MCF 10A (cell line): ENCODE measurements around the gene ADAP1. TPM values are rescaled to one million over a fixed set of nuclear protein-coding genes. Genes with fewer than 3 reads are reported as not detected.

ENCODE experiments used
- BruUV-seq: library from RNA; stranded (reverse); fragments of 400-500 nt; replicated peaks from 2 replicates; lab custom pipeline; 2021; lab: Mats Ljungman, UMichigan
- CTCF ChIA-PET: fragments of 300-600 bp; sonication (Branson Sonifier 250); formaldehyde crosslinking; extraction: SDS; loops from one replicate; lab custom pipeline; 2021; ENCODE audit warnings: antibody characterized with exemption, inconsistent platforms; lab: Yijun Ruan, JAX
- POLR2A ChIA-PET: fragments of 300-600, 350-650 bp; sonication (Branson Sonifier 250); formaldehyde crosslinking; extraction: SDS; loops from one replicate; lab custom pipeline; 2020; ENCODE audit warnings: antibody characterized with exemption, inconsistent platforms; lab: Yijun Ruan, JAX
- DNase-seq: peaks from one replicate; pipeline ENCODE4 v3.0.0-alpha.2; 2018; ENCODE audit not compliant: unreplicated experiment
- H3K27ac Mint-ChIP-seq: one replicate; pipeline ENCODE4 v1.8.0; 2022; ENCODE audit warnings: mild to moderate bottlenecking, low read depth, mixed read lengths; ENCODE audit not compliant: unreplicated experiment
- H3K27me3 Mint-ChIP-seq: one replicate; pipeline ENCODE4 v1.8.0; 2022; ENCODE audit warnings: mixed read lengths; ENCODE audit not compliant: insufficient read depth, unreplicated experiment
- H3K36me3 Mint-ChIP-seq: one replicate; pipeline ENCODE4 v1.8.0; 2022; ENCODE audit warnings: mild to moderate bottlenecking, moderate library complexity, mixed read lengths; ENCODE audit not compliant: insufficient read depth, unreplicated experiment
- H3K4me1 Mint-ChIP-seq: one replicate; pipeline ENCODE4 v1.8.0; 2022; ENCODE audit warnings: mixed read lengths; ENCODE audit not compliant: insufficient read depth, unreplicated experiment
- H3K4me3 Mint-ChIP-seq: one replicate; pipeline ENCODE4 v1.8.0; 2022; ENCODE audit warnings: mild to moderate bottlenecking, moderate library complexity, mixed read lengths; ENCODE audit not compliant: unreplicated experiment
- H3K9me3 Mint-ChIP-seq: one replicate; pipeline ENCODE4 v1.8.0; 2022; ENCODE audit warnings: mixed read lengths; ENCODE audit not compliant: unreplicated experiment
- CTCF ChIP-seq: fragments of 200-600 bp; IDR thresholded peaks from one replicate; pipeline ENCODE4 v1.8.0; 2022; ENCODE audit warnings: antibody characterized with exemption, mild to moderate bottlenecking; ENCODE audit not compliant: unreplicated experiment
- intact Hi-C: fragments of 100-400 bp; cut with micrococcal nuclease; formaldehyde crosslinking; loops from 2 replicates; pipeline ENCODE4 v1.14.1; 2022
- total RNA-seq: library from RNA; stranded (reverse); gene quantifications from 2 replicates; pipeline ENCODE4 v1.2.3, GENCODE V29; 2022

ADAP1 gene
- total RNA-seq, 1 experiment from 2014 or later = 7.0 TPM

DNA sequence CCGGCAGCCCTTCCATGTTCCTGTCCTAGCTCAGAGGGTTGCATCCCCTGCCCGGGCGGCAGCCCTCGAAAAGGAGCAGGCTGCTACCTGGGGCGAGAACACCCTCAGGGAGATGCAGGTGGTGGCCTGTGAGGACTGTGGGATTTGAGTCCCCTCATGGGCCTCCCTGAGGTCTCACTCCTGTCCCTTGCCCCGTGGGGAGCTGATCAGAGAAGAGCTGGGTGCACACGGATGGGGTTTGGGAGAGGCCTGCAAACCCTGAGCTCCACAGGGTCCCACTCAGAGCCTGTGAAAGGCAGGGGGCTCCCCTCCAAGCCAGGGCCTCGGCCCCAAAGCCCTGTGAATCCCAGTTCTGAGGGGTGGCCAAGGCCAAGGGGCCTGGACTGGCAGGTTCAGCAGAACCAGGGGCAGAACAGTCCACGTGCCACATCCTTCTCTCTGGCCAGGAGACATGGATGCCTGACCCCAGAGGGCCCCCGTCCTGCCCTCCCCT, 28.1 kb upstream of the ADAP1 start:
- Mint-ChIP-seq H3K27me3 (no peaks in the 10 kb centered on the region), H3K36me3 (peaks cover 5% of the 10 kb centered on the region), H3K27ac (no peak overlapping the region), H3K4me1 (no peaks in the 10 kb centered on the region), H3K4me3 (no peak overlapping the region), H3K9me3 (no peaks in the 10 kb centered on the region)
- no peak for TF ChIP-seq CTCF
- no peak for DNase-seq
- POLR2A ChIA-PET = no interaction called here
- CTCF ChIA-PET = interaction anchor here (0.6 to 3.3 kb wide), 3 partner anchors 10 to 201 kb away, joined by 3 to 26 read pairs (median 4); no protein-coding TSS in a partner anchor
- intact Hi-C loops = no loop called here
- BruUV-seq = no TSS peak

GRCh38 chr7:981793-982510, 27.5 kb upstream of the ADAP1 start:
- intact Hi-C loops = no loop called here
- Mint-ChIP-seq H3K36me3 (peaks cover 5% of the 10 kb centered on the region), H3K4me3 (no peak overlapping the region), H3K27ac (no peak overlapping the region), H3K4me1 (no peaks in the 10 kb centered on the region), H3K9me3 (no peaks in the 10 kb centered on the region), H3K27me3 (no peaks in the 10 kb centered on the region)
- TF ChIP-seq CTCF = no peak
- no peak for DNase-seq
- BruUV-seq = no TSS peak
- ChIA-PET CTCF (interaction anchor here (0.5 to 3.3 kb wide), 4 partner anchors 11 to 900 kb away, joined by 3 to 26 read pairs (median 4); no protein-coding TSS in a partner anchor), POLR2A (no interaction called here)

DNA sequence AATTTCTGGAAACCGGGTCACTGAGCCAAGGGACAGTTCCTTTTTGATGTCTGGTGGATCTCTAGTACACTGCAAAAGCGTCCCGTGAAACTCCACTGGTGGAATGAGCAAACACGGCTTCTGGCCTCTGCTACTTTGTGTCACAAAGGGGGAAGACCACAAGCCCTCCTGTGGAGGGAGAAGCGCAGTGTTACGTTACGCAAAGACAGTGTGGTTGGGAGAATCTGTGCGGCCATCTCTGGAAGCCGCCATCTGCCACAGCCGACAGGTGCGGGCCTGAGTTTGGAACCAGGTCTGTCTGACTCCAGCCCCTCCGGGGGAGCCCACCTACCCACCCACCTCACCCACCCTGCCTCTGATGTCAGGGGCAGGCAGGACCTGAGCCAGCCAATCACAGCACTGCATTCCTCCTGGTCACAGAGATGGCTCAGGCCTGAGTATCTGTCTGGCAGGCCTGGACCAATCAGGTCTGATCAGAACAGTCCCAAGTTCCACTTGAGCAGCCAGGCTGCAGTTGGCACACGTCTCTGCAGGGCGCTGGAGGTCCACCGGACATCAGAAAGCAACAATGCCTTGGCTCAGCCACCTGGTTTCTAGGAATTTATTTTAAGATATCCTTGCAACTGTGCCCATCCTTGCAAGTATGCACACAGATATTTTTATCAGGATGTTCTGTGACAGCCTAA, 25.5 kb upstream of the ADAP1 start:
- Mint-ChIP-seq H3K9me3 (no peaks in the 10 kb centered on the region), H3K27ac (no peak overlapping the region), H3K36me3 (peaks cover 5% of the 10 kb centered on the region), H3K4me1 (no peaks in the 10 kb centered on the region), H3K27me3 (no peaks in the 10 kb centered on the region), H3K4me3 (no peak overlapping the region)
- TF ChIP-seq CTCF = no peak
- no TSS peak for BruUV-seq
- intact Hi-C loops = no loop called here
- ChIA-PET POLR2A (no interaction called here), CTCF (interaction anchor here (4.1 kb wide), 1 partner anchor 12 kb away, joined by 27 read pairs; no protein-coding TSS in a partner anchor)
- DNase-seq = no peak

- H3K27me3 Mint-ChIP-seq = no peaks in the 10 kb centered on the region
- peaks cover 5% of the 10 kb centered on the region for H3K36me3 Mint-ChIP-seq
- CTCF ChIA-PET = interaction anchor here (4.1 kb wide), 1 partner anchor 13 kb away, joined by 27 read pairs; no protein-coding TSS in a partner anchor
- POLR2A ChIA-PET = no interaction called here
- TF ChIP-seq CTCF = no peak
- no peak overlapping the region for H3K27ac Mint-ChIP-seq
- H3K4me3 Mint-ChIP-seq = no peak overlapping the region
- no peaks in the 10 kb centered on the region for H3K9me3 Mint-ChIP-seq
- no peak for DNase-seq
- intact Hi-C loops = no loop called here
- H3K4me1 Mint-ChIP-seq = no peaks in the 10 kb centered on the region
- no TSS peak for BruUV-seq
Observed at GRCh38 chr7:979151-979550, 24.7 kb upstream of the ADAP1 start.
